PC-9 (cell line): ENCODE measurements around the gene ARHGAP42.
A peak's percentile ranks its signal among the peaks of the same experiment; 100 is the strongest.

Source experiments
- EZH2 ChIP-seq: fragments of 200-600 bp; sonication (generic); IDR thresholded peaks from 2 replicates; pipeline ENCODE4 v1.8.0; 2017; ENCODE audit warnings: antibody characterized with exemption, low read depth
- TF ChIP-seq, protein P1 (sequence below): fragments of 200-600 bp; sonication (generic); conservative IDR thresholded peaks from 2 replicates; pipeline ENCODE4 v1.6.1; 2017; ENCODE audit warnings: mixed run types, antibody characterized with exemption, mild to moderate bottlenecking, moderate library complexity

DNA sequence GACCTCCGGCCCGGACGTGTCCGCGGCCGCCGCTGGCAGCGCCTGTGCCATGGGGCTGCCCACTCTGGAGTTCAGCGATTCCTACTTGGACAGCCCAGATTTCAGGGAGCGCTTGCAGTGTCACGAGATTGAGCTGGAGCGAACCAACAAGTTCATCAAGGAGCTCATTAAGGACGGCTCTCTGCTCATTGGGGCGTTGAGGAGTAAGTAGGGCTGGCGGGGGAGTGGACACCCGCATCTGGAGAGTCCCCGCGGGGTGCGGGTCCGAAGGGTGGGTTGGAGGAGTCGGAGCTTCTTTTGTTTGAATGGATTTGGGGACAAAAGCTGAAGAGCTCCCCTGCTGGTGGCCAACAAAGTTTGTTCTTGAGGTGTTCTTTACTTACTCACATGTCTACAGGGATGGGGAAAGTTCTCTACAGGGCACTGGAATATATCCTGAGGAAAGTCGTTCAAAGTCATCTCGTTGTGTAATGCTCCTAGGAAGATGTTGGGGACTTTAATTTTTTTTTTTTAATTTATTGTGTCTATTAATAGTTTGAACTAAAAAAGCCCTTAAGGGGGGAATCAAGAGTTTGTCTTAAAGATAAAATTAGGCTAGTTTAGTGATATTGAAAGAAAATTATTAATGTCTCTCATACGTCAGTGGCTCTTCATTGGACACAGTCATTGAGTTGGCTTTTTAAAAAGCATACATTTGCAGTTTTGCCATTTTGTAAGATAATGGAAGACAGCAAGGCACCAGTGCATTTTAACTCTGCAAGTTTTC, 725 bp downstream of the ARHGAP42 start:
- TF ChIP-seq, protein P1, sequence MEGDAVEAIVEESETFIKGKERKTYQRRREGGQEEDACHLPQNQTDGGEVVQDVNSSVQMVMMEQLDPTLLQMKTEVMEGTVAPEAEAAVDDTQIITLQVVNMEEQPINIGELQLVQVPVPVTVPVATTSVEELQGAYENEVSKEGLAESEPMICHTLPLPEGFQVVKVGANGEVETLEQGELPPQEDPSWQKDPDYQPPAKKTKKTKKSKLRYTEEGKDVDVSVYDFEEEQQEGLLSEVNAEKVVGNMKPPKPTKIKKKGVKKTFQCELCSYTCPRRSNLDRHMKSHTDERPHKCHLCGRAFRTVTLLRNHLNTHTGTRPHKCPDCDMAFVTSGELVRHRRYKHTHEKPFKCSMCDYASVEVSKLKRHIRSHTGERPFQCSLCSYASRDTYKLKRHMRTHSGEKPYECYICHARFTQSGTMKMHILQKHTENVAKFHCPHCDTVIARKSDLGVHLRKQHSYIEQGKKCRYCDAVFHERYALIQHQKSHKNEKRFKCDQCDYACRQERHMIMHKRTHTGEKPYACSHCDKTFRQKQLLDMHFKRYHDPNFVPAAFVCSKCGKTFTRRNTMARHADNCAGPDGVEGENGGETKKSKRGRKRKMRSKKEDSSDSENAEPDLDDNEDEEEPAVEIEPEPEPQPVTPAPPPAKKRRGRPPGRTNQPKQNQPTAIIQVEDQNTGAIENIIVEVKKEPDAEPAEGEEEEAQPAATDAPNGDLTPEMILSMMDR = peak; percentile 80
- TF ChIP-seq EZH2 = no peak
